Right ventricle myocardium superior (tissue), 1 donor: ENCODE results near the gene TGFBRAP1. TPM values are rescaled to one million over a fixed set of nuclear protein-coding genes. Genes with fewer than 3 reads are reported as not detected.

Experiments
- ATAC-seq: fragments of 200-7000 bp; cut with Tn5 transposase; one replicate; pipeline ENCODE4 v1.9.1; 2020; ENCODE audit warnings: mild to moderate bottlenecking; ENCODE audit not compliant: poor library complexity
- DNase-seq: peaks from one replicate; pipeline ENCODE4 v3.0.0-alpha.2; 2020
- intact Hi-C: fragments of 100-400 bp; cut with DNase I; formaldehyde crosslinking; loops from one replicate; pipeline ENCODE4 v1.11.2; 2022
- total RNA-seq: library from RNA; stranded (reverse); fragmentation: NEBNext Ultra II Directional; extraction: Animal tissue kit (Norgen Biotek cat#: 25700); gene quantifications from one replicate; pipeline ENCODE4 v1.2.1, GENCODE V29; 2021
- donor health status: DM: no; HTN: yes; CAD: no; lungs with severe emphysema.

Gene TGFBRAP1
- total RNA-seq, 1 donor from 2014 or later = 8.6 TPM

GRCh38 chr2:105215586-105216192 is 113.8 kb downstream of the TGFBRAP1 start:
- no peak for DNase-seq
- no peak for ATAC-seq
- intact Hi-C loops = no loop called here

Other genes with a start within 250 kb of the TGFBRAP1 start
- gene GPR45, start 88.0 kb downstream of the TGFBRAP1 start, total RNA-seq = not detected
- 18.7 TPM for gene C2orf49, start 7.8 kb upstream of the TGFBRAP1 start, total RNA-seq
- gene FHL2, start 69.3 kb upstream of the TGFBRAP1 start, total RNA-seq = 1,567 TPM